Activated T-cell treated with anti-CD3 and anti-CD28 coated beads for 48 hours (primary cell): ENCODE data around the gene PRR11.
A peak's percentile ranks its signal among the peaks of the same experiment; 100 is the strongest.
"Not testable (repeated sequence)": the region's sequence is repeated elsewhere in the genome, so short reads cannot be mapped to it uniquely, and the experiment has no call there.

Experiments used
- DNase-seq: peaks from one replicate; pipeline ENCODE4 v3.0.0-alpha.2; 2020; ENCODE audit warnings: low read depth

Gene PRR11

GRCh38 chr17:59220328-59221158 is 65.0 kb downstream of the PRR11 start, which contains the start of gene GDPD1:
Gene GDPD1 (plus strand): TSS chr17:59220511. CDS start chr17:59220610, 99 bp downstream.
- DNase-seq: peak; percentile 98

- DNase-seq: no peak
These were observed 65.8 kb downstream of the PRR11 start for GRCh38 chr17:59221159-59221847.

GRCh38 chr17:59223813-59224212 is 68.3 kb downstream of the PRR11 start:
- no peak for DNase-seq

GRCh38 chr17:59228588-59228987 is 73.0 kb downstream of the PRR11 start:
- DNase-seq: not testable (repeated sequence)

GRCh38 chr17:59230764-59231163 is 75.2 kb downstream of the PRR11 start:
- DNase-seq: no peak

GRCh38 chr17:59234631-59235030 is 79.1 kb downstream of the PRR11 start:
- no peak for DNase-seq

GRCh38 chr17:59238906-59239305 is 83.4 kb downstream of the PRR11 start:
- DNase-seq: no peak

- no peak for DNase-seq
These were observed 88.5 kb downstream of the PRR11 start for GRCh38 chr17:59244081-59244480.
